ENCODE measurements around the gene NFE2L1. TPM values are rescaled to one million over a fixed set of nuclear protein-coding genes. Genes with fewer than 3 reads are reported as not detected.

The NFE2L1 gene
- 90.9 and 123 TPM in 2 replicates for total RNA-seq

GRCh38 chr17:48047741-48048383 lies at the start of gene NFE2L1:
NFE2L1 (plus strand) TSS chr17:48048359; CDS start chr17:48051119, 2,760 bp downstream.

GRCh38 chr17:48037036-48037837 lies 10.9 kb upstream of the NFE2L1 start, which contains the start of gene COPZ2:
COPZ2 (minus strand) TSS chr17:48037797; CDS start chr17:48037777, 20 bp downstream.

GRCh38 chr17:48101012-48101720 lies 53.0 kb downstream of the NFE2L1 start, which contains the start of gene CBX1:
CBX1 (minus strand) TSS chr17:48101478; CDS start chr17:48077004, 24,474 bp downstream.

GRCh38 chr17:48107137-48108055 lies 59.2 kb downstream of the NFE2L1 start, which contains the start of gene SNX11:
SNX11 (plus strand) TSS chr17:48107766; CDS start chr17:48112044, 4,278 bp downstream.

Other genes with a start within 250 kb of the NFE2L1 start
- 5.0 TPM in 2 replicates for gene OSBPL7, start 226.6 kb upstream of the NFE2L1 start, total RNA-seq
- gene MRPL10, start 216.8 kb upstream of the NFE2L1 start, total RNA-seq: 18.5 and 19.0 TPM in 2 replicates
- not detected in 2 replicates for gene LRRC46, start 216.7 kb upstream of the NFE2L1 start, total RNA-seq
- gene SCRN2, start 207.1 kb upstream of the NFE2L1 start, total RNA-seq: 28.7 and 34.8 TPM in 2 replicates
- 1.4 and 1.7 TPM in 2 replicates for gene SP6, start 197.2 kb upstream of the NFE2L1 start, total RNA-seq
- 1.4 and 1.8 TPM in 2 replicates for gene SP2, start 152.1 kb upstream of the NFE2L1 start, total RNA-seq
- 19.4 and 21.3 TPM in 2 replicates for gene PNPO, start 106.8 kb upstream of the NFE2L1 start, total RNA-seq
- not detected in 2 replicates for gene PRR15L, start 90.5 kb upstream of the NFE2L1 start, total RNA-seq
- gene CDK5RAP3, start 77.2 kb upstream of the NFE2L1 start, total RNA-seq: 65.1 and 76.4 TPM in 2 replicates
- 9.1 and 11.2 TPM in 2 replicates for gene COPZ2, start 10.6 kb upstream of the NFE2L1 start, total RNA-seq
- 40.3 and 54.9 TPM in 2 replicates for gene CBX1, start 53.1 kb downstream of the NFE2L1 start, total RNA-seq
- 11.0 and 12.1 TPM in 2 replicates for gene SNX11, start 59.4 kb downstream of the NFE2L1 start, total RNA-seq

All from dermis lymphatic vessel endothelial cell (primary cell).